NCI-H146 treated with DMSO at 0.1 percent for 48 hours (cell line): ENCODE results near the gene ZBTB34.
A peak's percentile ranks its signal among the peaks of the same experiment; 100 is the strongest.
"Not testable (repeated sequence)": the region's sequence is repeated elsewhere in the genome, so short reads cannot be mapped to it uniquely, and the experiment has no call there.

Experiments
- DNase-seq: peaks from one replicate; lab custom pipeline; 2025; ENCODE audit not compliant: unreplicated experiment; lab: John Stamatoyannopoulos, UW

Gene ZBTB34

GRCh38 chr9:126860077-126860756 lies at the start of gene ZBTB34:
ZBTB34 (plus strand) TSS chr9:126860639; CDS start chr9:126879400, 18,761 bp downstream.
- peak; percentile 10 for DNase-seq

GRCh38 chr9:126813072-126813471 lies 47.4 kb upstream of the ZBTB34 start:
- DNase-seq: no peak

GRCh38 chr9:126814091-126814490 lies 46.3 kb upstream of the ZBTB34 start:
- DNase-seq: no peak

- DNase-seq: not testable (repeated sequence)
Measured at GRCh38 chr9:126817615-126818014, 42.8 kb upstream of the ZBTB34 start.

- no peak for DNase-seq
Measured at GRCh38 chr9:126818482-126818881, 42.0 kb upstream of the ZBTB34 start.

GRCh38 chr9:126819482-126819881 lies 41.0 kb upstream of the ZBTB34 start:
- no peak for DNase-seq

GRCh38 chr9:126822278-126822677 lies 38.2 kb upstream of the ZBTB34 start:
- DNase-seq: no peak

GRCh38 chr9:126822873-126823272 lies 37.6 kb upstream of the ZBTB34 start:
- DNase-seq: no peak

GRCh38 chr9:126824052-126824451 lies 36.4 kb upstream of the ZBTB34 start:
- not testable (repeated sequence) for DNase-seq

GRCh38 chr9:126827227-126827626 lies 33.2 kb upstream of the ZBTB34 start:
- no peak for DNase-seq

- no peak for DNase-seq
Measured at GRCh38 chr9:126829035-126829434, 31.4 kb upstream of the ZBTB34 start.

GRCh38 chr9:126830827-126831226 lies 29.6 kb upstream of the ZBTB34 start:
- DNase-seq: no peak

- DNase-seq: no peak
Measured at GRCh38 chr9:126832440-126832839, 28.0 kb upstream of the ZBTB34 start.

GRCh38 chr9:126833020-126833419 lies 27.4 kb upstream of the ZBTB34 start:
- no peak for DNase-seq

GRCh38 chr9:126833710-126834345 lies 26.6 kb upstream of the ZBTB34 start:
- no peak for DNase-seq

- DNase-seq: no peak
Measured at GRCh38 chr9:126834672-126835071, 25.8 kb upstream of the ZBTB34 start.

- DNase-seq: no peak
Measured at GRCh38 chr9:126836216-126836615, 24.2 kb upstream of the ZBTB34 start.

GRCh38 chr9:126838055-126838811 lies 22.2 kb upstream of the ZBTB34 start:
- no peak for DNase-seq

- no peak for DNase-seq
Measured at GRCh38 chr9:126838895-126839294, 21.5 kb upstream of the ZBTB34 start.

- no peak for DNase-seq
Measured at GRCh38 chr9:126839301-126839700, 21.1 kb upstream of the ZBTB34 start.

- no peak for DNase-seq
Measured at GRCh38 chr9:126842220-126842842, 18.1 kb upstream of the ZBTB34 start.
